ENCODE measurements around the gene CELSR2.

- TF ChIP-seq CTCF (IDR thresholded peaks at IDR 0.05; ENCODE audit: low read length) = no peak
- no peak for TF ChIP-seq EZH2 (optimal IDR thresholded peaks at IDR 0.05; ENCODE audit: low read depth, low read length)
- no peak for TF ChIP-seq EZH2phosphoT487 (IDR thresholded peaks at IDR 0.05; ENCODE audit: low read length)
These were observed 22.9 kb downstream of the CELSR2 start for GRCh38 chr1:109272021-109272799.
